Myocyte (in vitro differentiated cells): ENCODE results near the gene PRRX1. TPM values are rescaled to one million over a fixed set of nuclear protein-coding genes. Genes with fewer than 3 reads are reported as not detected.

ENCODE experiments used
- DNase-seq: peaks from one replicate; pipeline ENCODE4 v3.0.0-alpha.2; 2012; ENCODE audit warnings: low read depth
- total RNA-seq: library from RNA; depleted of rRNA; stranded (reverse); fragments of >200 nt; gene quantifications from 2 replicates; pipeline ENCODE4 v1.2.3, GENCODE V29; 2014

The PRRX1 gene
- total RNA-seq, 1 donor from 2014 or later: 55.7 TPM

DNA sequence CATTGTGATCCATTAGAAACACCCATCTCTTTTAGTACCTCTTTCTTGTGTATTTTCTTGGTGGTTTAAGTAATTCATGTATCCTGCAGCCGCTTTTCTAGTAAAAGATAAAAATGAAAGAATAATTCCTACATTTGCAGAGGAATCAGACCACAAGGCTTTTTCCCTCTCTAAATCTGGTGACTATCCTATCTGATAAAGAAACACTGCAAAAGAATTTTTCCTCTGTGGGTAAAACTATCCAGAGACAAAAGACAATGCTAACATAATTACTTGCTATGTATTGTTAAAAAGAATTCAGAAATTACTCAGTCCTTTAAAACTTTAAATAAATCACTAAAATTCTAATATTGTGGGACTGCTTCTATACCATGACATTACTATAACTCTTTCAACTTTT, 51.0 kb downstream of the PRRX1 start:
- DNase-seq: no peak

DNA sequence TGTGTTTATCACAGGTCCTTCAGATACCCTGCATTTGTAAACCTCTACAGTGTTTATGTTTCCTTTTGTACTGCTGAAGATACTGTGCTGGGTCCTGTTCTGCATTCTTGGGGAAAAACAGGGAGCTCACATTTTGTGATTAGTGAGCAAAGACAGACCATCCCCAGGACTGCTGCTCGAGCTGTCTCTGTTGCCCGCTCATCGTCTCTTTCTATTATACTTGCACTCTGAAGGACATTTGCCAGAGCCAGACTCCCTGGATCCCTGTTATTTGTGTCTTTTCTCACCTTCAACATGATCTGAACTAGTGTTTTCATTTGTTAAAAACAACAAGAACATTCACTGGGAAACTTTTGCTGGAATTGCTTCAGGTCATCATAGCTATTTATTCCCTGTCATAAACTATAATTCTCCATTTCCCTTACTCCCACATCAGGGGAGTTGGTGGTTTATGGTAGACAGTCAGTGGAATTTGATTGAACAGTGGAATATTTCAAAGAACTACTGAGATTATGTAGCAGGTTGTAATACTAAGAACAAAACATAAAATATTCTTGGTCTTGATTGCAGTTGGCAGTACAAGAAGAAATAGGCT, 53.0 kb downstream of the PRRX1 start:
- no peak for DNase-seq

DNA sequence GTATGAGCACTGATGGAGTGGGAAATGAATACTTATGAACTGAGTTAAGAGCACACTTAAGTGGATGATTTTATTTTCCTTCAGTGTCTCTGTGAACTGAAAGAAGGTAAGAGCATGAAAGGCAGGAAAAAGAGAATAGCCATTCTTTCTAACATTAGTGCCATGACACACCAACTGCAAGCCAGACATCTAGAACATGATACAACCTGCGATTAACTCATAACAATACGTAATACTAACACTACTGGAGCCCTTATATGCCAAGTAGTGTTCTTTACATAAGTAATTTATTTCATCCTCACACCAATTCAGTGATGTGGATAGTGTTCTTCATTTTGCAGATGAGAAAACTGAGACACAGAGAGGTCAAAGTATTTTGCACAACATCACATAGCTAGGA, 56.7 kb downstream of the PRRX1 start:
- no peak for DNase-seq

DNA sequence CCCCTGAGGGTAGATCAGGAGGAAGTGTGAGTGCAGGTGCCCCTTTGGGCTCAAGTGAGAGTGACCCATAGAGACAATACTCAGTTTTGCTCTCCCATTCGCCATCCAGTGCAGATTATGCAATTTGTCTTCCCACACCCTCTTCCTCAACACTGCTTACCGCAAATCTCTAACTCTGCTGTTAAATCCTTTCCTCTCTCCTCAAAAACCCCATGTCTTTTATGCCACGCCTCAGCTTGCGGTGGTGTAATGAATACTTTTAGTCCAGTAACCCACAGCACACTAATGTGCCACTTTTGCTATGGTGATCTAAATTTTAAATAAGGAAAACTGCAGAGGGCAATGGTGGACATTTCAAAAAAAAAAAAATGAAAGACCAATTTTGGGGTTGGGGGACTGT, 57.7 kb downstream of the PRRX1 start:
- no peak for DNase-seq

DNA sequence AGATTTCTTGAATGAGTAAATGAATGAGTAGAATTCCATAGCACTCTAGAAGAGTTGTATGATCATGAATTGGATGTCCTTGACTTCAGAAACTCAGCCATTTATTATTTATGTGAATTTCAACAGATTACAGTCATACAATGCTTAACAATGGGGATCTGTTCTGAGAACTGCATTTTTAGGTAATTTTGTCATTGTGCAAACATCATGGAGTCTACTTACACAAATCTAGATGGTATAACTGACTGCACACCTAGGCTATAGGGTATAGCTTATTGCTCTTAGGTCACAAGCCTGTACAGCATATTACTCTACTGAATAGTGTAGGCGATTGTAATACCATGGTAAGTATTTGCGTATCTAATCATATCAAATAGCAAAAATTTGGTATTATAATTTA, 59.6 kb downstream of the PRRX1 start:
- DNase-seq: no peak

DNA sequence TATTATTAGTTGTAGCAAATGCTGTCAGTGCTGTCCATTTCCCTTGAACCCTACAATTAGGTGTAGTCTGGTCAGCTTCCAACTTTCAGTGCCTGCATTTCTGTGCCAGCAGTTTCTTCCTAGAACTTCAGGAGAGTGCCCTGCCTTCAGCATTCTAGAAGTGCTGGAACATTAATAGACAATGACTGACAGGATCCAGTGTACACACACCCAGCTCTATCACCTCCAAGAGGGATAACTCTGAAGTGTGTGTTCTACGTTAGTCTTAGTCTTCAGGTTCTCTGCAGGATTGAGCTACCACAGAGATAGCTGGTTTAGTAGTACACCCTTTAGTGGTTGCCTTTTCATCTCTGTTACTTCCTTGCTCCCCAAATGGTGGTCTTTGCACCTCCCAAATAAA, 61.4 kb downstream of the PRRX1 start:
- no peak for DNase-seq

DNA sequence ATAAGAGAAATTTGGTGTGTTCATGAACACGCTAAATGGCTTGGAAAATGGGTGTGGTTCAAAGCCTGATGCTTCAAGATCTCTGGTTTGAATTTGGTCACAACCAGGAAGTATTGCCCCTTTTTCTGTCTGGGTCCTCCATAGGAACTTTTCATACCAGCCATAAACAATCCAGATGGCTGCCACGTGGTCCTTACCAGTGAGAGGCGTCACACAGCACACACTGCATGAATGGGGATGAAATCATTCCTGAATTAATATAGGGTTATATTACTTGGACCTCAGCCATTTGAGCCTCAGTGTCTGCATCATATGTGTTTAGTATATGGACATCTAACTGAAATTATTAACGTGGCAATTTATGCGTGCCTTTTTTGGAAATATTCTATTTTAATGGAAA, 64.0 kb downstream of the PRRX1 start:
- DNase-seq: no peak

DNA sequence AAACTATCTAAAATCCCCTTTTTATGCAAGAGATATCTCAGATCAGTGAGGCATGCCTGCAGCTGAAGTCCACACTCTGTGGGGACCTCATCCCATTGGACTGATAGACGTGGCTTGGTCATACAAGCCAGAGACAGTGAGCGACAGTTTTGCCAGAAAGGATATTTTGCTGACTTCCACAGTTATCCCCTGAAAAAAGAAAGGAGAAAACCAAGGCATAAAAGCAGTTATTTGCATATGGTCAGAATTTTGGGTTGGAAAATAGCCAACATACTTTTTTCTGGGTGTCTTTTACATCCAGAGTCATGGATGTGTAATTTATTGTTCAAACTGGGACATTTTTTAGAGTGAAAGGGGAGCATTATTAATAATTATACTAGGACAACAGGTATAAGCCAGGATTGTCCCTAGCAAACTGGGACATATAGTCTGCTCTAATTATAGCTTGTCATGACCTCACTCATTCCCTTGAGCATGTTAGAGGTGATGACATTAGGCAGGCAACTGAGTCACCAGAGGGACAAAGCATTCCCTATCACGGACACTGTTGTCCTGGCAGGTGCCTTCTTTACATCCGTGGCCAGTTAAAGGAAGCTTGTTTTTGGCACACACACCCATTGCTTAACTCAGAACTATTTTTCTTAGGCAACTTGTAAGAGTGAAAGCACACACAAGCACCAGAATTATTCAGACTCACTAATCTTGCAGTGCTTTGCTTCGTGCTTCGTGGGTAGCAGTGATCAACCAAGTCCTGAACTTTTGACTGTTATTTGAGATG, 65.5 kb downstream of the PRRX1 start:
- no peak for DNase-seq

DNA sequence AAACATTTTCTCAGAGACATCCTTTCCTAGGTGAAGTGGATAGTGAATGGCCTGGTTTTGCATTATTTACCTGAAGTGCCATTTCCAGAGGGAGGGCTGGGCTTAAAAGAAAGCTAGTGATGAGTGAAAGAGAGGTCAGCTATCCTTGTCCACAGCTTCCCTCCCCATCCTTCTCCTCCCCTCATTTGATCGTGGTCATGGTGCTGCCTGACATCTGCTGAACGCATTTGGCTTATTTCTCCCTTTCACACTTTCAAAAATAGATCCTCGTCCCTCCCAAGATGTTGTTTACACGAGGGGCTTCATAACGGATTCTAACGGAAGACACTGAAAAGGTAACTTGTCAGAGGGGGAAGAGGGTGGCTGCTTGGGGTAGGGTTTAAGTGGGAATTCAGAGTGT, 66.1 kb downstream of the PRRX1 start:
- DNase-seq: no peak

DNA sequence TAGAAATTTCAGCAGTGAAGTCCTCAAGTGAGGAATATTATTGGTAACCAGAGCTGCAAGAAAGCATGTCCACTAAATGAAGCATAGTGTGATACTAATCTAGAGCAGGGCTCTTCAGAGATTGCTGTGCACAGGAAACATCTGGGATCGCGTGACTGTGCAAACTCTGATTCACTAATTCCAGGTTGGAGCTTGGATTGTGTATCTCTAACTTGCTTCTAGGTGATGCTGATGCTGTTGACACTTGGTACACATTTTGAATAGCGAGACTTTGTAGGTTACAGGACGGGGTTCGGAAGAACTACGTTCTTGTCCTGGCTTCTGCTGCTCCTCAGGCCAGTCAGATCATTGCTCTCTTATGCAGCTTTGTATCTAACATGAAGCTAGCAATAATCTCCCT, 66.5 kb downstream of the PRRX1 start:
- no peak for DNase-seq

DNA sequence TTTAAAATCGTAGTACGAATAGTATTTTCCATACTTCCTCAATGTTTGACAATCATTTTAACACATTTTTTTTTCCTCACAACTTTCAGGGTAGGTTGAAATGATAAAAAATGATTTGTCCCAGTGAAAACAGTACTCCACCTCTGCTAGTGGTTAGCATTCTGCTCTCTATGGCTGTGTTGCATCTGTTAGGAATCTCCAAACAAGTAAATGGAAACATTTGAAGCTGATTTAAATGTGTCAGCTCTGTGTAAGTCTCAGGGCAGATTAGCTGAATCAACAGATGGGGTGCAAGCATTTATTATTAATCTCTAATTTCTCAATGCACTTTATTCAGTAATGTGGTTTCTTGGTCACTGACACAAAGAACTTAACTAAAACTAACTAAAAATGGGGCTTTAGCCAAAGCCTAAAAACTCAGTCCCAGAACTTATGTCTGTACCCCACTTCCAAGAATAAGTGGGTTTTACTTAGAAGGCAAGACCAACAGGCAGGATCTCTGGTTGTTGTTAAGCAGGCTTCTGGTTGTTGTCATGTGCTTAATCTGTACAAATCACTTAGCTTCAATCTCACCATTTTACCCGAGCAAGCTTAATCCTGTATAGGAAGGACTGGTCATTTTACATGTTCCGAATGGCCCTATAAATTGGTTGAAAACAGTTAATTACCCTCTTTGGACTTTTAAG, 67.8 kb downstream of the PRRX1 start:
- DNase-seq: no peak

DNA sequence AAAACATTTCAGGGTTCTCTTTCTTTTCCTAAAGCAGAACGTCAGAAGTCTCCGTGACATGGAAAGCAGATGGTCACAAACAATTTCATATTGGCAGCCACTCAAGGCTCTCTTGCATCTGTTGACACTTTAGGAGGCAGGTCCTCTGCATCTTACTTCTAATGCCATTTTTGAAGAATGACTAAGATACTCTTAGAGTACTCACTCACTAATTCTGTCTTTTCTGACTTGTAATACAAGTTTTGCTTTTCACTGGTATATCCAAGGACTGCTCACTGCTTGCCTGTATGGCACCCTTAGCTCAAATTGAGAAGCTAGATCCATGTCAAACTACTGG, 68.3 kb downstream of the PRRX1 start:
- peak; percentile 97 for DNase-seq

DNA sequence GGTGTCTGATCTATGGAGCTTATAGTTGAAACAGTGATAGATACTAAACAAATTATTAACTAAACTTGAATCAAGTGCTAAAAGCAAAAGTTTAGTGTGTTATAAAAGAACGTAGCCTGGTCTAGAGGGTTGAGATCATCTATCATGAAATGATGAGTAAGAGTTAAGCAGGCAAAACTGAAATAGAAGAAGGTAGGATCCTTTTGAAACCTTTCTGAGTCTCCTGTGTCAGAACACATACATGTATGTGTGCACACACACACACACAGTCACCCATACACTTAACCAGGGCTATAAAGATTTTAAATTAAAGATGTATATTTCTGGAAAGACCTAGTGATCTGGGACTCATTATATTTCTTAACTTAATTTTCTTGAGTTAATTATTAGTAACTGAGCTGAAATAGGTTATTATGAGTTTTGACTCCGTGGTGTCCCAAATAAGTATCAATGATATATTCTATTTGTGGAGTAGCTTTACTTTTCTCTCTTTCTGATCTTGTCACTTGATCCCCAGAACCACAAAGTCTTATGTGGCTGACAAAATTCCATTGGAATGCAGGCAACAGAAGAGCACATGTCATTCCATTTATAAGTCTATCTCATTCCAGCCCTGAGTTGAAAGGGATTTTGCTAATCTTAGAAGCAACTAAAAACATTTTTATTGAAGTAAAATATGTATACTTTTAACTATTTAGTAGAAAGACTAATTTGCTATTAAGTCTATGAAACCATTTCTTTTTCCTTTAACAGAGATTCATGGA, 70.7 kb downstream of the PRRX1 start:
- peak; percentile 94 for DNase-seq

DNA sequence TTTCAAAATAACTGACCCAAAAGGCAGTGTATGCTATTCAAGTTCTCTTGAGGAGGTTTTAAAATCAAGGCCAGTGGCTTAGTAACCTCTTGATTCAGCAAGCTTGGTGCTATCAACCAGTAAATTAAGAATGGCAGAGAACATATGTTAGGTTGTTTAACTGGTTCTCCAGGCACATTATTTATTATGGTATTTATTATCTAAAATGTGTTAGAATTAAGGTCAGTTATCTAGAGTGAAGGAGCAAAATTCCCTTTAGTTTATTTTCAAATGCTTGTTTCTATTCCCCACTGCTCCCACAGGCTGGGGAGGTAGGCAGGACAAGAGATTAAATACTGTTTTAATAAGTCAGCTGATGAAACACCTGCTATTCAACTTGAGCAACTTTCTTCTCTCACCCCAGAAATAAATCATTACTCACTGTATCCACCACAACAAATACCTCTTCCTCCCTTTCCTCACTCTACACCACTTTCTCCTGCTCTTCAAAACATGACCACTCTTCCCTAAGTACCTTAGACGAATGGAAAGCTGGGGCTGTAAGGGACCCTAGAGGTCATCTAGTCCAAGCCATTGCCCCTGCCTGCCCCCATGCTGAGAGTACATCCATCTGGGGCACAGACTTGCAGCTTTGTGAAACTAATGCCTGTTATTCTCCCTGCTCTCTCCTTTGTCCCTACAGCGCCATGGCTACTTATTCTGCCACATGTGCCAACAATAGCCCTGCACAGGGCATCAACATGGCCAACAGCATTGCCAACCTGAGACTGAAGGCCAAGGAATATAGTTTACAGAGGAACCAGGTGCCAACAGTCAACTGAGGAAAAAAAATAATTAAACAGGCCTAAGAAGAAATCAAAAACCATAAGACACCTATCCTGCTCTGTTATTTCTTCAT, 71.7 kb downstream of the PRRX1 start:
- peak; percentile 92 for DNase-seq

DNA sequence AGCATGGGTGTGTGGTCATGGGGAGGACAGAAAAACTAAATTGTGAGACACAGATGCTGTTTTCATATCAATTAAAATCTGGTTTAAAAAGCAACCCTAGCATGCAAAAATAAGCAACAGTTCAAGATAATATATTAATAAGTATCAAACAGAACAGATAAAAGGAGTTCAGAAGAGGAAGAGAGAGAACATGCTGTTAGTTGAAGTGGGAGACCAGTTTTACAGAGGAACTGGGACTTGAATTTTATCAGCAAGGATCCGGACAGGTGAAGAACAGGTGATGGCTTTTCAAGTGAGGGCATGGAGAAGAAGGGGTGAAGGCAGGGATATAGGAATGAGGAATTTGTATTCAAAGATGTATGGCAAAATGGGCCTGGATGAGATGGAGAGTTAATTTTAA, 75.9 kb downstream of the PRRX1 start:
- no peak for DNase-seq

DNA sequence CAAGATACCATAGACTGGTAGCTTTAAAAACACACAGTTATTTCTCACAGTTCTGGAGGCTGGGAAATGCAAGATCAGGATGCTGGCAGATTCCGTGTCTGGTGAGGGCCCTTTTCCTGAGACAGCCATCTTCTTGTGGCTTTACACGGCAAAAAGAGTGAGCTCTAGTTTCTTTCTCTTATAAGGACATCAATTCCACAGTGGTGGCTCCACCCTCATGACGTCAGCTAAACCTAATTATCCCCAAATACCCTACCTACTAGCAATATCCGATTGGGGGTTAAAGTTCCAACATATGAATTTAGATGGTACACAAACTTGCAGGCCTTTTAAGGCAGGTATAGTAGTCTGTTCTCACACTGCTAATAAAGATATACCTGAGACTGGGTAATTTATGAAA, 77.7 kb downstream of the PRRX1 start:
- DNase-seq: no peak

DNA sequence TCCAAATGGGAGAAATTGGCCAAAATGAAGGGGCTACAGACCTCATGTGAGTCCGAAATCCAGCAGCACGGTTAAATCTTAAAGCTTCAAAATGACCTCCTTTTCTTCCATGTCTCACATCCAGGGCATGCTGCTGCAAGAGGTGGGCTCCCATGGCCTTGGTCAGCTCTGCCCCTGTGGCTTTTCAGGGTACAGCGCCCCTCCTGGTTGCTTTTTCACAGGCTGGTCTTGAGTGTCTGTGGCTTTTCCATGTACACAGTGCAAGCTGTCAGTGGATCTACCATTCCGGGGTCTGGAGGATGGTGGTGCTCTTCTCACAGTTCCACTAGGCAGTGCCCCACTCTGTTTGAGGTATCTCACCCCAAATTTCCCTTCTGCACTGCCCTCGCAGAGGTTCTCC, 78.7 kb downstream of the PRRX1 start:
- no peak for DNase-seq

DNA sequence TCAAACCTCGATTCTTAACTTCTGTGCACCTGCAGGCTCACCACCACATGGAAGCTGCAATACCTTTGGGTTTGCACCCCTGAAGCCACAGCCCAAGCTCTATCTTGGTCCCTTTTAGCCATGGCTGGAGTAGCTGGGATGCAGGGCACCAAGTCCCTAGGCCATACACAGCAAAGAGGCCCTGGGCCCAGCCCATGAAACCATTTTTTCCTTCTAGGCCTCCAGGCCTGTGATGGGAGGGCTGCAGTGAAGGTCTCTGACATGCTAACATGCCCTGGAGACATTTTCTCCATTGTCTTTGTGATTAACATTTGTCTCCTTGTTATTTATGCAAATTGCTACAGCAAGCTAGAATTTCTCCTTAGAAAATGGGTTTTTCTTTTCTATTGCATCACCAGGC, 79.2 kb downstream of the PRRX1 start:
- DNase-seq: no peak

DNA sequence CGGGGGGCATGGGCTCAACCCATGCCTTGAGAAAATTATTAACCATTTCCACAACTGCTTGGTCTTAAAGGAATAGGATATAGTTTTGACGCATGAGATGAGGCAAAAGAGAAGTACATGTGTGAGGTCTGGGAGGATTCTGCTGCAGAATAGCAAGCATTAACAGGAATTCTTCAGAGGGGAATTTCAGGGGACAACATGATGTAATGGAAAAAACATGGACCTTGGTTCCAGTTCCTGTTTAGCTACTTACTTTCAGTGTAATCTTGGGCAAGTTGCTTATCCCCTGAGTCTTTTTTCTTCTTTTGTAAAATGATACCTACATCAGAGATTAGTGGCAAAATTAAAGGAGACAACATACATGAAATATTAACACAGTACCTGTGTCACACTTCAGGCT, 85.6 kb downstream of the PRRX1 start:
- no peak for DNase-seq

DNA sequence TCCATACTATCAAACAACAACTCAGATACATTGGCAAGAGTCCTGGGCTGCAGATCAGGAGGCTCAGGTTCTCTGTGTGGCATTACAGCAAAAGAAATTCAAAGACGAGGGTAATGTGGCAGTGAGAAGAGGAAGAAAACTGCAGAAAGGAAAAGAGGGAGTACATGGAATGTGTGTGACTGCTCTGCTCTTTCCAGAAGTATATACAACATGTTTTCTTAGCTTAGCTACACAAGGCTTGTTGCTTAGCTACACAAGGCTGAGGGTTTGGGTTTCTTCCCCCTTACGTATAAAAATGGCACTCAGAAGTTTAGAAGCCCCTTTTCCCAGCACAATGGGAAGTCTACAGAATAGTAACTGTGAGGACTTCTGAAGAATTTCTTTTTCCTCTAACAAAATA, 86.0 kb downstream of the PRRX1 start:
- no peak for DNase-seq

DNA sequence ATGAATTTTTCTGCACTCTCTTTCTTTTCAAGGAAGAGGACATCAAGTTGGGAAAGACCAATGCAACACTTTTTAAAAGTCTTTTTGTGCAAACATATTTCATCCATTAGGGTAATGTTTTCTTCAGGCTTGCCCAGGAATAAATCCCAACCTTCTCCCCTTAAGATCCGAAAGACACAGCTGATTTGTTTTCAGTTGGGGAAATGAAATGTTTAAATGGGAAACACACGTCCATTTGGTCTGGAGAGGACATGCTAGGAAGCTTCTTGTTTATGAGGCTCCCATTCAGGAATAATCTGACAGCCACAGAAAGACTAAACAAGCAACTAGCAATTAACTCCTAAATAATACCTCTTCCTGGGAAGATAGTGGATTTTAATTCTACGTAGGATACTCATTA, 91.9 kb downstream of the PRRX1 start:
- no peak for DNase-seq
